Brain microvascular endothelial cell (primary cell): ENCODE results near the gene PEAR1.

Source experiments
- DNase-seq: peaks from one replicate; pipeline ENCODE4 v3.0.0-alpha.2; 2020
- H3K27ac ChIP-seq: fragments of 250-450 bp; sonication (Bioruptor Pico); 2 replicates; pipeline ENCODE4 v1.5.1; 2020; ENCODE audit warnings: mild to moderate bottlenecking, moderate library complexity
- H3K27me3 ChIP-seq: fragments of 250-450 bp; sonication (Bioruptor Pico); replicated peaks from 2 replicates; pipeline ENCODE4 v1.5.1; 2020; ENCODE audit warnings: mild to moderate bottlenecking
- H3K36me3 ChIP-seq: fragments of 250-450 bp; sonication (Bioruptor Pico); replicated peaks from 2 replicates; pipeline ENCODE4 v1.5.1; 2020; ENCODE audit warnings: mild to moderate bottlenecking
- H3K4me3 ChIP-seq: 2 replicates; pipeline ENCODE4 v1.5.1; 2011; ENCODE audit warnings: low read depth, mild to moderate bottlenecking, control low read depth, low read length, moderate library complexity
- CTCF ChIP-seq: IDR thresholded peaks from 2 replicates; pipeline ENCODE4 v1.5.1; 2011; ENCODE audit warnings: low read depth, mild to moderate bottlenecking, moderate library complexity, low read length, control low read depth, inconsistent platforms; ENCODE audit errors: missing control alignments
- in situ Hi-C: cut with HindIII; loops from 2 replicates; pipeline ENCODE4 v1.10.0; 2017; ENCODE audit warnings: low sequenced_read_pairs, low pct_ligation_motif_present

The PEAR1 gene

GRCh38 chr1:156893048-156893953, at the start of gene PEAR1:
TSS of gene PEAR1 (plus strand) at chr1:156893718. CDS start at chr1:156903927, 10,209 bp downstream.
- Histone ChIP-seq H3K27ac (peak within 1 kb of the TSS; percentile 35), H3K36me3 (no peaks in the 10 kb centered on the region), H3K27me3 (no peaks in the 10 kb centered on the region), H3K4me3 (peak within 1 kb of the TSS; percentile 54)
- in situ Hi-C loops: no loop called here
- TF ChIP-seq CTCF: peak; percentile 17
- no peak for DNase-seq

- no peak for TF ChIP-seq CTCF
- Histone ChIP-seq H3K27ac (no peak overlapping the region), H3K27me3 (peaks cover 51% of the 10 kb centered on the region), H3K36me3 (no peaks in the 10 kb centered on the region), H3K4me3 (no peak overlapping the region)
- in situ Hi-C loops: no loop called here
- DNase-seq: no peak
Observed at GRCh38 chr1:156844102-156844501, 49.4 kb upstream of the PEAR1 start.

GRCh38 chr1:156844638-156845037, 48.9 kb upstream of the PEAR1 start:
- in situ Hi-C loops: no loop called here
- Histone ChIP-seq H3K36me3 (no peaks in the 10 kb centered on the region), H3K27me3 (peaks cover 52% of the 10 kb centered on the region), H3K27ac (no peak overlapping the region), H3K4me3 (no peak overlapping the region)
- TF ChIP-seq CTCF: no peak
- no peak for DNase-seq

GRCh38 chr1:156845055-156845952, 48.2 kb upstream of the PEAR1 start:
- Histone ChIP-seq H3K27ac (no peak overlapping the region), H3K27me3 (peaks cover 52% of the 10 kb centered on the region), H3K36me3 (no peaks in the 10 kb centered on the region), H3K4me3 (no peak overlapping the region)
- no peak for DNase-seq
- TF ChIP-seq CTCF: peak; percentile 9
- in situ Hi-C loops: no loop called here

GRCh38 chr1:156845953-156846545, 47.5 kb upstream of the PEAR1 start:
- Histone ChIP-seq H3K36me3 (no peaks in the 10 kb centered on the region), H3K27ac (no peak overlapping the region), H3K27me3 (peaks cover 52% of the 10 kb centered on the region), H3K4me3 (no peak overlapping the region)
- no peak for DNase-seq
- TF ChIP-seq CTCF: no peak
- in situ Hi-C loops: no loop called here
